GM19372 (cell line): ENCODE measurements around the gene SLC1A7.

ENCODE experiments used
- ATAC-seq: cut with Tn5 transposase; IDR thresholded peaks from one replicate; pipeline ENCODE4 v1.9.1; 2021; ENCODE audit warnings: mild to moderate bottlenecking, low read depth, moderate library complexity; ENCODE audit not compliant: unreplicated experiment

The SLC1A7 gene

DNA sequence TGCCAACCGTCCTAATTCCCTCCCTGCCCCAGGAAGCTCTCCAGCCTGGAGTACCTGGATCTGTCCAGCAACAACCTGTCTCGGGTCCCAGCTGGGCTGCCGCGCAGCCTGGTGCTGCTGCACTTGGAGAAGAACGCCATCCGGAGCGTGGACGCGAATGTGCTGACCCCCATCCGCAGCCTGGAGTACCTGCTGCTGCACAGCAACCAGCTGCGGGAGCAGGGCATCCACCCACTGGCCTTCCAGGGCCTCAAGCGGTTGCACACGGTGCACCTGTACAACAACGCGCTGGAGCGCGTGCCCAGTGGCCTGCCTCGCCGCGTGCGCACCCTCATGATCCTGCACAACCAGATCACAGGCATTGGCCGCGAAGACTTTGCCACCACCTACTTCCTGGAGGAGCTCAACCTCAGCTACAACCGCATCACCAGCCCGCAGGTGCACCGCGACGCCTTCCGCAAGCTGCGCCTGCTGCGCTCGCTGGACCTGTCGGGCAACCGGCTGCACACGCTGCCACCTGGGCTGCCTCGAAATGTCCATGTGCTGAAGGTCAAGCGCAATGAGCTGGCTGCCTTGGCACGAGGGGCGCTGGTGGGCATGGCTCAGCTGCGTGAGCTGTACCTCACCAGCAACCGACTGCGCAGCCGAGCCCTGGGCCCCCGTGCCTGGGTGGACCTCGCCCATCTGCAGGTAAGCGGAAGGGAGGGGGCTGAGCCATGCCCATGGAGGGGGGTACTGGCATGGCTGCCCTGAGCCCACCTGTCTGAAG lies 63.9 kb downstream of the SLC1A7 start:
- ATAC-seq = no peak

DNA sequence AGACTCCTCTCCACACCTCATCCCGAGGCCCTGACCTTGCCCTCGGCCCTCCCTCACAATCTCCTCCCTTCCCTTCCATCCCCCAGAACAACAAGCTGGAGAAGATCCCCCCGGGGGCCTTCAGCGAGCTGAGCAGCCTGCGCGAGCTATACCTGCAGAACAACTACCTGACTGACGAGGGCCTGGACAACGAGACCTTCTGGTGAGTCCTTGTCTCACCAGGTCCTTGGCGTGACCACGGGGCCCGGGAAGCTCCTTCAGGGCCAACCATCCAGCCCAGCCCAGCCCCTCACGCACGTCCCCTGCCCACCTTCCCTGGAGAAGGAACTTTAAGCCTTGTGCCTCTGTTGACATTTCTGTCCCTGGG lies 64.9 kb downstream of the SLC1A7 start:
- no peak for ATAC-seq

DNA sequence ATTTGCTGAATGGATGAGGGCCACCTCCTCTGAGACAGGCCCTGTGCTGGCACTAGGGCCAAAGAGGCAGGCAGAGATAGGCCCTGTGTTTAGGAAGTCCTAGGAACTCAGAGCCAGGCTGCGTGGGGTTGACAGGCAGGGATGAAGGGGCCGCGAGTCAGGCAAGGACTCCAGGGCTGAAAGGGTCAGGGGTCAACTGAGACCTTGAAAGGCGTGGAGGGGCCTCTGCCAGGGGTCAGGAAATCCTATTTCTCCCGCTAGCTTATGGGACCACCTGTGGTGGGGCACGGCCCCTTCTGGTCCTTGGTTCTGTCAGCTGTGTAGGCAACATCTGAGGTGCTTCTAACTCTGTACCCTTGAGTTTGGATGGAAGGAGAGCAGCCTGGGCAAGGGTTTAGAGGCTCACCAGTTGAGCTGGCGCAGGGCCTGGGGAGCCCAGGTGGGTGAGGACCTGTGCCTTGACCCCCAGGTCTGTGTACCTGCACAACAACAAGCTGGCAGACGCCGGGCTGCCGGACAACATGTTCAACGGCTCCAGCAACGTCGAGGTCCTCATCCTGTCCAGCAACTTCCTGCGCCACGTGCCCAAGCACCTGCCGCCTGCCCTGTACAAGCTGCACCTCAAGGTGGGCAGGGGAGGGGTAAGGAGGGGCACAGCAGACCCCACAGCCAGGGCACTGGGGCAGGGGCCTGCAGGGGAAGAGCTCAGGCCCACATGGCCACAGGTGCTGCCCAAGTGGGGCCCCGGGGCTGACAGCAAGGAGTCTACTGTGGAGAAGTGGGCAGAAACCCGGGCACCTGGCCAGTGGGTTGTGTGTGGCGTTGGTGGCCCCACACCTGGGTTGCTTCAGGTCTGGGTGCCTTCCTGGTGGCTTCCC lies 65.5 kb downstream of the SLC1A7 start:
- ATAC-seq = no peak

DNA sequence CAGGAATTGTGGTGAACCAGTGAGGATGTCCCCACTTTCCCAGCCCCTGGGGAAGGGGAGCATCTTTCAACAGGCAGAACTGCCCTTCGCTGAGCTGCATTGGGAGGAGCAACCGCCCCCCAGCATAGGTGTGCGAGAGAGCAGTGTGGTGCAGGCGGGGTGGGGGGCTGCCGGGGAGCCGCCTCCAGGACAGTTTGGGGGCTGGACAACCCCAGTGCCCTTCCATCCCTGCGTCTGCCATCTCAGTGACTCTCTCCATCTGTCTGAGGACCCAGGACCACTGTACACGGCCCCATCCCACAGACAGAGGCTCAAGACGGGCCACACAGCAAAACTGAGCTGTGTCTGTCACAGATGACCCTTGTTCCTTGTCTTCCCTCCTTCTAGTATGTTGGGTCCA lies 66.3 kb downstream of the SLC1A7 start:
- ATAC-seq = no peak

DNA sequence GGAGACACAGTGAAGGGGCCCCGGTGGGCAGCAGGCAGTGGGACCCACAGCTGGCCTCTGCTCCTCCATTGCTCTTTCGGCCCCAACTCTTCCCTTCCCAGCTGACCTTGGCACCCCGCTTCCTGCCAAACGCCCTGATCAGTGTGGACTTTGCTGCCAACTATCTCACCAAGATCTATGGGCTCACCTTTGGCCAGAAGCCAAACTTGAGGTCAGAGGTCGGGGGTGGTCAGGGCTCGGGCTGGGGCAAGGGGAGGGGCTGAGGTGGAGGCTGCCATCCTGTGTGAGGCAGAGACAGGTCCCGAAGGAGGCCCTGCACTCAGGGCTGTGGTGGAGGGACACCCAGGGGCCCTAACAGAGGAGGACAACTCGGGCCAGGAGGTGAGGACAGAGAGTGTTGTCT lies 66.7 kb downstream of the SLC1A7 start:
- no peak for ATAC-seq

DNA sequence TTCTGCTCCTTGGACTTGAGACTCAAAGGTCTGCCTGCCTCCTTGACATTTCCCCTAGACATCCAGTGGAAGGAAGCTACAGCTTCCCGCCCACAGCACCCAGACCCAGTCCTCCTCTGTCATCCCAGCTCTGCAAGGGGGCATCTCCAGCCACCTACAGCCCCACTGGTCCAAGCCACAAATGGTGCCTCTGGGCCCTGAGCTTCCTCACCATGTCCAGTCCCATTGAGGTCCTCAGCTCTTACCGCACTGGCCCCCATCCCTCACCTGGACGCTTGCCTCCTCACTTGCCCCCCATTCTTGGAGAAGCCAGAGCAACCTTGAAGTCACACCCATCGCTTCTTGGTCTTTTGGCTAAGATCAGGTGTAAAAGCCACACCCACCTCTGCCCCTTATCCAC lies 67.2 kb downstream of the SLC1A7 start:
- ATAC-seq = no peak

DNA sequence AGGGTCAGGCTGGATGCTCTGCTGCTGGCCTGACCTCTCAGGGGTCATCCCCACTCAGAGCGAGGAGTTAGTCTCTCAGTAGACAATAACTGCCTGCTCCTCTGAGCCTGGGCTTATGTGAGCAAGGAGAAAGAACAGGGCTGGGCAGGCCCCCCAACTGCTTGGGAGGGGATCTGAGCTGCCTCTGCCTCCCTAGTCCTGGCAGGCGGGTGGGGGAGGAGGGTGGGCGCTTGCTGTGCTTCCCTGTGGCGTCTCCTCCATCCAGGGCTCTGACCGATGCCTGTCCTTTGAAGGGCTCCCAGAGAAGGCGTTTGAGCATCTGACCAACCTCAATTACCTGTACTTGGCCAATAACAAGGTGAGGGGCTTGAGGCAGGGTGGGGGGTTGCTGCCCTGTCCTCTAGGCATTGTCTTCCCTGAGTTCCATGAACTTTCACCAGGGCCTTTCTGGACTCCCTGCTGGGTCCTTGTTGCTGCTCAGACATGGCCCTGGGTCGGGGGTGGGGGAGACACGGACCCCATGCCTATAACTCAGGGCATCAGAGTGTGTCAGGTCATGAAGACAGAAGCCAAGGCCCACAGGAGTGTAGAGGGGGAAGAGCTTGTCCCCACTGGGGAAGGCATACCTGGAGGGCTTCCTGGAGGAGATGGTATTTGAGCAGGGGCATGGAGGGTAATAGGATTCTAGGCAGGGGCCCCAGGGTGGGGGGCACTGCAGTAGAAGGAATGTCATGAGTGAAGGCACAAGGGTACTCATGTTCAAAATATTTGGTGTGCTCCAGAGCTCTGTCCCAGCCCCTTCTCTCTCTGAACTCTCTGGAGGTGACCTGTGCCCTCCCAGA lies 67.9 kb downstream of the SLC1A7 start:
- ATAC-seq = no peak

DNA sequence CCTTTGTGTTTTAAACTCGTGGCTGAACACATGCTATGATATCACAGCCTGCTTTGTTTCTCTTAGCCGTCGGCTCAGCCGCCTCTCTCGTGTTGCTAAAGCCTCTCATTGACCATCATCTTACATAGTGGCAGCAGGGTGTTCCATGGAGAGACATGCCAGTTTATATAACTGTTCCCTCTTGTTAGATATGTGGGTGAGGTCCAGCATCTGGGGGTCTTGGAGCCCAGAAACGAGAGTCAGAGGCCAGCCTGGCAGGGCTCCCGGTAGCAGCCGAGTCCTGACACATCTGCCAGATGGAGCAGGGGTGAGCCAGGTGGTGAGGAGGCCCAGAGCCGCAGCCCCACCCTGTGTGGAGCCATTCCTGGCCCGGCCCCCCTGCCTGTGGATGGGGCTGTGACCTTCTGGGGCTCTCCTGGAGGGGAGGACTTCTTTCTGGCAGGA lies 68.5 kb downstream of the SLC1A7 start:
- ATAC-seq = no peak

DNA sequence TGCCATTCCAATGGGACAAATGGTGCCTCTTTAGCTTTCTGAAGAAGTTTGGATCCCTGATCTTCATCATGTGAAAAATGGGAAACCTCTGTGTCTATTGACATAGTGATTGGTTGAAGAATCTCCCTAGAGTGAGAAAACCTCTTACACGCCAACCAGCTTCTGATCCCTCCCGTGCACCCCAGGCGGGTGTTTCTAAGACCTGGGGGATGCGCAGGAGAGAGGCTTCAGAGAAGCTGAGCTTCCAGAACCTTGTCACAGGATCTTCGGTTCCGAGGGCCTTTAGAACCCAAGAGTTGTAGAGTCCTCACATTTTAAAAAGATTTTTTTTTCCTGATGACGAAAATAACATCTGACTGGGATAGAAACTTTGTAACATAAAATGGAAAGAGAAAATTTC lies 69.2 kb downstream of the SLC1A7 start:
- no peak for ATAC-seq

DNA sequence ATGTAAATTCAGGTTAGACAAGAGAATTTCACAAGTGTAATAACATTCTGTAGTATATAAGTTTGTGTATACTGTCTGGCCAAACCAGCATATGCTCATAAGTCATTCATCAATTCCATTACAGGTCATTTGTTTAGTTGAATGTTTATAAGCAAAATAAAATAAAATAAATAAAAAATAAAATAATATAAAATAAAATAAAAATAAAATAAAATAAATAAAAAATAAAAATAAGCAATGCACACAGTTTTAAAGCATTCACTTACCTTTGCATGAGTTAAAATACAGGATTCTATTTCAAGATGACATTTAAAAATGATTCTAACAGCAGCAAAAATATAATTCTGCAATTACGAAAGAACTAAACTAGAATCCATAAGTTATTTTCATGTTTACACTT lies 70.5 kb downstream of the SLC1A7 start:
- ATAC-seq = no peak

DNA sequence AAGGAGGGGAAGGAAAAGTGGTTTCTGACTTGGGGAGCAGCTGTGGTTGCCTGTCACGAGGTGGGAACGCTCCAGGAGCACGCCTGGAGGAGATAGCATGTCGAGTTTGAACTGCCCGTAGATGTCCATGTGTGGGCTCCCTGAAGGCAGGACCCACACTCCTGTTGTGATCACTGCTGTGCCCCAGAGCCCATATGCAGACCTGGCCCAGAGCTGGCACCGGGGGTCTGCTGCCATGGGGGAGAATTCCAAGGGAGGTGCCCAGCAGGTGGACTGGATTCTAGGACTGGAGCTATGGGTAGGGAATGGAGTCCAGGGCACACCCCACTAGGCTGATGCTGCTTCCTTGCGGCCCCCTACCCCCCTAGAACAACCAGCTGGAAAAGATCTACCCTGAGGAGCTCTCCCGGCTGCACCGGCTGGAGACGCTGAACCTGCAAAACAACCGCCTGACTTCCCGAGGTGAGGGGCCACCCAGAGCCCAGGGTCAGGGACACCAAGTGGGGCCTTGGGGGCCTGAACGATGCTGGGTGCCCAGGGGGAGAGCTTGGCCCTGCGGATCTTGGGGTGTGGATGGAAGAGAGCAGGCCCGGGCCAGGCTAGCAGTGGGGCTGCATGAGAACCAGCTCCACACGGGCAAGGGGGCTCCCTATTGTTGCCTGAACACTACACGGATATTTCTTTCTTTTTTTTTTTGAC lies 71.1 kb downstream of the SLC1A7 start:
- ATAC-seq = no peak

DNA sequence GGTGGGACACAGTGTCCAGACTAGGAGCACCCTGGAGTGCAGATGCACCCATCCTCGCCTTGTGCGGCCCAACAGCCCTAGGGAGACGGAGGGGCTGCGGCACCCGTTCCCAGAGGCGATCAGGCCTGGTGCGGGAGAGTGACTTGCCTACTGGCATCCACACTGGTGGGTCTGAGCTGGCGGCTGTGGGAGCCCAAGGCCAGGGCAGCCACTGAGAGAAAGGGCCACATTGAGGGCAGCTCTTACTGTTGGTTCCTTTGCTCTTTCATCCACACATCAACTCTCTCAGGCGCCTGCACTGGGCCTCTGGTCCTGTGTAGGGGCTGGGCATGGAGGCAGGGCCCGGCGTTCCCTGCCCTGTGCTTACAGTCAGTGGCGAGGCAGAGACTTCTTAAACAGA lies 71.8 kb downstream of the SLC1A7 start:
- no peak for ATAC-seq

DNA sequence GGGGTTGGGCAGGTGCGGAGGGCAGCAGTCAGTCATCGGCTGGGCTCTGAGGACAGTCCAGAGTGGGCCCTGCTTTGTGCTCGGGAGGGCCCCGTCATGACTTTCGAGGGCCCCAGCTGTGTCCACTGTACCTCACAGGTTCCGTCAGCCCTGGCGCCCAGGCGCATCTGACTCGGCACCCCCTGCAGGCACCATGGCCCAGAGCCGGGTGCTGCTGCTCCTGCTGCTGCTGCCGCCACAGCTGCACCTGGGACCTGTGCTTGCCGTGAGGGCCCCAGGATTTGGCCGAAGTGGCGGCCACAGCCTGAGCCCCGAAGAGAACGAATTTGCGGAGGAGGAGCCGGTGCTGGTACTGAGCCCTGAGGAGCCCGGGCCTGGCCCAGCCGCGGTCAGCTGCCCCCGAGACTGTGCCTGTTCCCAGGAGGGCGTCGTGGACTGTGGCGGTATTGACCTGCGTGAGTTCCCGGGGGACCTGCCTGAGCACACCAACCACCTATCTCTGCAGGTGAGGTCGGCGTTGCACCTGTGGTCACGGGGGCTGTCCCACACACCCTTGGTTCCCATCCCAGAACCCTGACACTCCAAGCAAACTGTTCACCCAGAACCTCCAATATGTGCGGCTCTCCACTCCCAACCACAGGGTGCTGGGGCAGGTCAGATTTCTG lies 72.6 kb downstream of the SLC1A7 start:
- no peak for ATAC-seq

DNA sequence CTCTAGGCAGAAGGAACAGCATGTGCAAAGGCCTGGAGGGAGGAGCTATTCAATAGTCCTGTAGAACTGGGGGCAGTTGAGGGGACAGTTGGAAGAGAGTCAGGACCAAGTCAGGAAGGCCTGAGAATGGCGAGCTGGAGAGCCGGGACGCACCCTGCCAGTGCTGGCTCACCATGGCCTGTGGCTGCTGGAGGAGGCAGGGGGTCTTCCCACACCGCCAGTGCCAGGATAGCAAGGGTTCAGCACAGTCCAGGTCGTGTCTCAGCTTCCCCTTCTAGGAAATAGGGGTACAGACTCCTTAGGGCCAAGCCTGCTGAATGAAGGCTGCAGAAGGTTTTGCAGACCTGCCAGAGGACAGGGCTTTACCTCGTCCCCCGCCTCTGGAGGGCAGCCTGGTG lies 73.2 kb downstream of the SLC1A7 start:
- ATAC-seq = no peak

DNA sequence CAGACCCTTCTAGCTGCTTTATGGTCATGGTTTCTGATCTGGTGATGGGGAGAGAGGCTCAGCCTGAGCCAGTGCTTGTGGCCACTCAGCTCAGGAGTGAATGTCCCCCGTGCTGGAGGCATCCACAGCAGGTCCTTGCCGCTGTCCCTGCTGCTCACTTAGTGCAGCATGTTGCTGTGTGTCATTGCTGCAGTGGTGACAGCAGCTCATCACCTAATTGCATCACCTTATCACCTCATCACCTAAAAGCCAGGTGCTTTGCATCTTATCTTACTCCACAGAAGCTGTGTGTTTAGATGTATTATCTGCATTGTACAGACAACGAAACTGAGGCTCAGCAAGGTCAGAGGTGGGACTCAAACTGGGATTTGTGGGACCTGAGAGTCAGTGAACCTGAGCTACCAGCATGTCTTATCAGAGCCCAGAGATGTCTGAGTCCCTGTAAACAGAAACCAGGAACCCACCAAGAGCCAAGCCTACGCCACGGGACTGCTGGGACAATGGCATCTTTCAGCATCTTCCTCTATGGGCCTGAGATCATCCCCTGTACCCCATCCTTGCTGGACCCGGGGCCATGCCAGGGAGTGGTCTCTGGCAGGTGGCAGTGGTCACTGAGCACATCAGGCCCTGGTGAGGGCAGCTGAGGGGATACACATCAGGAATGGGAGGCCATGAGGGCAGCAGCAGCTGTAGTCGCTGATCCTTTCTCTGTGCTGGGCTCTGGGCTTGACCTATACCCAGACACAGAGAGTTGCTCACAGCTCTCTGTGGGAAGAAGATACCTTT lies 73.9 kb downstream of the SLC1A7 start:
- no peak for ATAC-seq

DNA sequence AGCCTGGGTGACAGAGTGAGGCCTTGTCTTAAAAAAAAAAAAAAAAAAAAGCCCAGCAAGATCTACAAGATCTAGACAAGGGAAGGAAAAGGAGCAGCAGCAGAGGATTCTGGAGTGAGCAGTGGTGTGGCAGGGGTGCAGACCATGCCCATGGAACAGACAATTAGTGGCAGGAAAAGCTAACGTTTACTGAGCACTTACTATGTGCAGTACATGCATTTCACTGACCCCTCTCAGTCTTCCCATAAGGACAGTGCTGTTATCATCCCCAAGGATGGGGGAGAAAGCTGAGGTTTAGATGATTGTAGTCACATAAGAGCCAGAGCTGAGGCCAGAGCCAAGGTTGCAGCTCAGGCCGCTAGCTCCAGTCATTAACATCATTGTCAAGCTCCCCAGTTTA lies 74.6 kb downstream of the SLC1A7 start:
- no peak for ATAC-seq

DNA sequence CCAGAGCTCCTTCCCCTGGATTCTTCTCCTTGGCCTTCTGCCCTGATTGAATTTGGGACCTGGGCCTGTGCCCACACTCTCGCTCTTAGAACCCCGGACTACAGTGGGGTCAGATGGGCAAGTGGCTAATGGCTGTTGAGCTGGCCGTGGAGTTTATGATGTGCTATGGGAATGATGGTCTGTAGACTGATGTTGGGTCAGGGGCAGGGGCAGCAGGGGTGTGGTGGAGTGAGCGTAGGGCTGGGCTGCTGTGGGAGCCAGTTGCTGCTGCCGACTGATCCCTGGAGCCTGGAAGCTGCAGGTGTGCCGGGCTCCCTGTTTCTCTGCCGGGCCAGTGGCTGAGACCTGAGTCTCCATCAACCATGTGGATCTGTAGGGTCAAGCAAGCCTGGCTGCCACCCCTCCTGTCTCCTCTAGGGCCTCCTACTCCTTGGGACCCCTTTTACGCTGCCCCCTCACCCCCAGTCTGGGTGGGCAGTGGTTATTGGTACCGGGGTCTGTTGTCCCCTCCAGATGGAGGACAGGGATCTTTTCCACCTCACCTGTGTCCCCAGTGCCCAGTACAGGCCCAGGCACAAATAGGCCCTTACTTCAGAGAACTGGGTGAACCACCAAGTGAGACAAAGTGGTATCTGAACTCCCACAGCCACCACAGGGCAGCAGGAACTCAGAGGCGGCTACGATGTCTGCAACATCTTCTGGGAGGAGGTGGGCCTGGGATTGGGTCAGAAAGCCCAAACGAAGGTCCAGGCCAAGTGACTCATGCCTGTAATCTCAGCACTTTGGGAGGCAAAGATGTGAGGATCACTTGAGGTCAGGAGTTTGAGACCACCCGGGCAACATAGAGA lies 75.3 kb downstream of the SLC1A7 start:
- ATAC-seq = no peak

DNA sequence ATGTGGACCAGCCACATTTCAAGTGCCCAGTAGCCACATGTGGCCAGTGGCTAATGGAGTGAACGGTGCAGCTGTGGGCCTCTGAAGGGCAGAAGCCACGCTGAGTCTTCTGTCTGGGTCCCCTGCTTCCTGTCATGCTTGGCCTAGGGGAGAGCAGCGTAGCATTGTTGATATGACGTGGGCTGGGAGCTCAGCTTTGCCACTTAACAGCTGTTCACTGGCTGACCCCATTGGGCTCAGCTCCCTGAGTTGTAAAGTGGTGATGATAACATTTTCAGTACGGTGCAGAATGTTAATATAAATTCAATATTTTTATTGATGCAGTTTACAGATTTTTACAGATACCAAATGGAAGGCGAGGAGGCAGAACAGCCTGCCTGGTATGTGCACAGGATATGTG lies 76.0 kb downstream of the SLC1A7 start:
- ATAC-seq = no peak
